Mesodermal cell (in vitro differentiated cells): Measurements from ENCODE around the gene MYO5A.

Experiments
- H3K27ac ChIP-seq: 2 replicates; pipeline ENCODE4 v1.7.0; 2013; ENCODE audit warnings: mild to moderate bottlenecking, low read depth, low read length, moderate library complexity; ENCODE audit not compliant: severe bottlenecking
- H3K36me3 ChIP-seq: 2 replicates; pipeline ENCODE4 v1.7.1; 2013; ENCODE audit warnings: mild to moderate bottlenecking, low read length, moderate library complexity; ENCODE audit not compliant: control insufficient read depth, insufficient read depth
- H3K4me1 ChIP-seq: one replicate; pipeline ENCODE4 v1.7.1; 2013; ENCODE audit warnings: mild to moderate bottlenecking, low read length; ENCODE audit not compliant: insufficient read depth, control insufficient read depth, poor library complexity, severe bottlenecking
- H3K4me3 ChIP-seq: 2 replicates; pipeline ENCODE4 v1.7.0; 2013; ENCODE audit warnings: low read length, control low read depth, mild to moderate bottlenecking; ENCODE audit not compliant: insufficient read depth, poor library complexity, severe bottlenecking; ENCODE audit errors: extremely low read depth
- H3K9me3 ChIP-seq: 2 replicates; pipeline ENCODE4 v1.7.1; 2013; ENCODE audit warnings: mild to moderate bottlenecking, low read length, moderate library complexity; ENCODE audit not compliant: control insufficient read depth
- WGBS, 2 experiments: methylation state at CpG; one replicate each; pipeline ENCODE4 v1.1.5; 2013; ENCODE audit warnings: missing lambda C conversion rate in 2 of 2; ENCODE audit not compliant: insufficient coverage in 2 of 2; 5-methylcytosine and 5-hydroxymethylcytosine counted together

The MYO5A gene

DNA sequence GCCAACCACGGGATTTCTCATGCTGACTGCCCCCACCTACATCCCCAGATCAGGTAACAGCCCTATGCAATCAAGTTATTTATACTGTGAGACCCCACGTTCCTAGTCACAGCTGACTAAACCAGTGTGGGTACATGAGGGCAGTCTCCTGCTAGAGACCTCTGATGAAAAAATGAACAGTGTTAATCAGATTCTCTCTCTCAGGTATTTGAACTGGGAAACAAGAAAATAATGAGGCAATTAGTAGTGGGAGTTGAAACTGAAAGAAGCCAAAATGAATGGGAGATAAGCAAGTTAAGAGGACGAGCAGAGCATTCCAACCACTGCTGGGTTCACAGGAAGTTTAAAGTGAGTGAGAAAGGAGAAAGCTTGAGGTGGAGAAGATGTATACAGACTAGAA lies 134.6 kb downstream of the MYO5A start:
- H3K4me3 ChIP-seq, result no peak overlapping the region
- H3K36me3 ChIP-seq, result no peaks in the 10 kb centered on the region
- 44 to 60% methylated on average over 2 to 3 of the region's 3 CpGs for WGBS, 2 experiments
- no peak overlapping the region for H3K27ac ChIP-seq
- H3K9me3 ChIP-seq, result no peaks in the 10 kb centered on the region
- H3K4me1 ChIP-seq, result peaks cover 3% of the 10 kb centered on the region

DNA sequence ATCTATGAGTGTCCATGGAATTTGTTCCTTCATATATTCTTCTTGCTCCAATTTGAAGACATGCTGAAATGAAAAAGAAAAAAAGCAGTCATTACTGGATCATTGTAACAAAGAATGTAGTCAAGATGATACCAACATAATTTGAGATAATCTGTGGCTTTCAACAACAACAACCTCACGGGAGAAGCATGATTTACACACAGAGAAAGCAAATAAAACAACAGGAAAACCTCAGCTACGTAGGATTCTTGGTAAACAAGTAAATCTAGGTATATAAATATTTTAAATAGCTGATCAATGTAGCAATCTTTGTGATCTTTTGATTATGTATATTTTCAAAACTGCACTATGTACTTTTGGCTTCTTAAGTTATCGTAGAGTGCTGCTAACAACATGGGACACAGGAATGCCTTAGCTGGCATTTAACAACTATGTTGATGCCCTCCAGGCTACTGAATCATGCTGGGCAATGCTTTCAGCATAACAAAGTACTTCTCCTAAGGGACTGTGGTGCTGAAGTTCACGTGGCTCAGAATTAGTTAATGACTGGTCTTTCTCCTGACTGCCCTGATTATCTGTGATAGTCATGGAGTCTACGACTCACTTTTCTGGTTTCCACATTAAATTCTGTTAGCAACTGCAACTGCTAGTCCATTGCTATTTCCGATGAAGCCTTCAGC lies 136.5 kb downstream of the MYO5A start:
- Histone ChIP-seq H3K9me3 (no peaks in the 10 kb centered on the region), H3K4me1 (peaks cover 3% of the 10 kb centered on the region), H3K4me3 (no peak overlapping the region), H3K36me3 (no peaks in the 10 kb centered on the region), H3K27ac (no peak overlapping the region)
- WGBS, 2 experiments, result 17 to 37% methylated on average over 3 to 4 of the region's 6 CpGs

DNA sequence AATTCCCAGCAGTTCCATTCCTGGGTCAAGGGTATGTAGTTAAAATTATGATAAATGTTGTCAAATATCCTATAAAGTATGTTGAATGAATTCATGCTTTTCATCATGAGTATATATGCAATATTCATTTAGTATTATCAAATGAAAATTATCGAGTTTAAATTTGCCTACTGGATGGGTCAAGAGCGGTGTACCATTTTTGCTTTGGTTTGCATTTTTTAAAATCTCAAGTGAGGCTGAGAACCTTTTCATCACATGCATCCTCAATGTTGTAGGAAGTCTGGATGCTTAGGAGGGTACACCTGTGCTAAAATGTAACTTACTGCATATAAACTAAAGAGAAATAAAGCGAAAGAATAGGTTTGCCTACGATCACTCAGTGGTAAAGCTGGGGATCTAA lies 137.6 kb downstream of the MYO5A start:
- no peak overlapping the region for H3K27ac ChIP-seq
- no peaks in the 10 kb centered on the region for H3K9me3 ChIP-seq
- no peaks in the 10 kb centered on the region for H3K36me3 ChIP-seq
- WGBS, 2 experiments, result 100% methylated on average over 2 of the region's 4 CpGs; no CpG with 5 or more reads in 1 of the 2 experiments
- peaks cover 3% of the 10 kb centered on the region for H3K4me1 ChIP-seq
- no peak overlapping the region for H3K4me3 ChIP-seq

DNA sequence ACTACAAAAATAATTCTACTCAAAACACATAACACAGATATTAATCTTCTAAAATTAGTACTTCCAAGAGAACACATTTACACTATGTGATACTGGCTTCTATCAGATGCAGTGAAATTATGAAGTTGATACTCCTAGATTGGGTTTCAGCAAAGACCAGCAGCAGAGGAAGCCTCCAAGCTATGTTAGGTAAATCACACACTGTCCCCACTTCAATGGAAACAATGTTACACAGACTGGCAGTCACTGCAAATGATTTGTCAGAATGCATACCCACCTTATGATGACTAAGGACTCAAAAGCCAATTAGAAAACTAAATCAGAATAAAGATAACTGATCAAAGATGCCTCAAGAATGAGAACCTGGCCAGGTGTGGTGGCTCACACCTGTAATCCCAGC lies 143.0 kb downstream of the MYO5A start:
- Histone ChIP-seq H3K27ac (no peak overlapping the region), H3K4me3 (no peak overlapping the region), H3K9me3 (no peaks in the 10 kb centered on the region), H3K4me1 (no peaks in the 10 kb centered on the region), H3K36me3 (peaks cover 5% of the 10 kb centered on the region)

DNA sequence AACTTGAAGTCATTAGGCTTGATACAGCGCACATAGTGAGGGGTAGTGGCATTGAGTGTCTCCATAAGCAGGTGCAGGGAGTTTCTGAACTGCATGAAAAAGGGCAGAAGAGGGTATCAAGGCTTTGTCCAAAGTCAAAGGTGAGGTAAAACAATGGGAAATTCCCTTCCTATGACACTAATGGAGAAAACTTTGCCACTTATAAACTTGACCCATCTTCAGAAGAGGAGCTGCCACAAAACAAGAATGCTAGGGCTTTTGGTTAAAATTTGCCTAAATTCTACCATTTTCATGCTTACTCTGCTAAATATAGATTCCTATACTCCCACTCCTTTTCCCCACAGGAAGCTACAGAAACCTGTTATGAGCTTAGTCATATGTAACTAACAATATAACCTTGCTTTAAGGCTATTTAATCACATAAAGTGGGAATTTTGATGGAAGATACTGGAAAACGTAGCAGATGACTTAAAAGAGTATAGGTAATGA lies 145.5 kb downstream of the MYO5A start:
- no peak overlapping the region for H3K4me3 ChIP-seq
- WGBS, 2 experiments, result 88 to 100% methylated on average over 1 to 2 of the region's 2 CpGs
- peaks cover 5% of the 10 kb centered on the region for H3K36me3 ChIP-seq
- H3K27ac ChIP-seq, result no peak overlapping the region
- H3K9me3 ChIP-seq, result no peaks in the 10 kb centered on the region
- no peaks in the 10 kb centered on the region for H3K4me1 ChIP-seq

DNA sequence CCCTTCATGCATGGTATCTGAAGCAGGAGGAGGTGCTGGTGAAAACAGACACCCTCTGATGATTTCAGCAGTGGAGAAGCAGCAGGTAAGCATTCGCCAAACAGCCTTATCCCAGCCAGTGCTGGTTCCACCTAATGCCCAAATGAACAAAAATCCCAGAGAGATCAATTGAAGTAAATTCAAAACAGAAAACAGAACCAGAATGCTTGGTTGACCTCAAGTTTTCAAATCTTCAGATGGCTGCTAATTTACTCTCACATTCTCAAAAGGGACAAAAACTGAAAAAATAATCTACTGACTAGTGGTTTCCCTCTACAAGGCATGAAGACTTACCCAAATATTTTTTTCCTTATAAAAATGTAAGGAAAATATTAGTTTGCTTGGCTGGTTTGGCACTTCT lies 146.0 kb downstream of the MYO5A start:
- H3K4me3 ChIP-seq, result no peak overlapping the region
- H3K9me3 ChIP-seq, result no peaks in the 10 kb centered on the region
- no peaks in the 10 kb centered on the region for H3K4me1 ChIP-seq
- WGBS, 2 experiments, result no CpG with 5 or more reads among the region's 1 CpG
- no peak overlapping the region for H3K27ac ChIP-seq
- peaks cover 5% of the 10 kb centered on the region for H3K36me3 ChIP-seq

DNA sequence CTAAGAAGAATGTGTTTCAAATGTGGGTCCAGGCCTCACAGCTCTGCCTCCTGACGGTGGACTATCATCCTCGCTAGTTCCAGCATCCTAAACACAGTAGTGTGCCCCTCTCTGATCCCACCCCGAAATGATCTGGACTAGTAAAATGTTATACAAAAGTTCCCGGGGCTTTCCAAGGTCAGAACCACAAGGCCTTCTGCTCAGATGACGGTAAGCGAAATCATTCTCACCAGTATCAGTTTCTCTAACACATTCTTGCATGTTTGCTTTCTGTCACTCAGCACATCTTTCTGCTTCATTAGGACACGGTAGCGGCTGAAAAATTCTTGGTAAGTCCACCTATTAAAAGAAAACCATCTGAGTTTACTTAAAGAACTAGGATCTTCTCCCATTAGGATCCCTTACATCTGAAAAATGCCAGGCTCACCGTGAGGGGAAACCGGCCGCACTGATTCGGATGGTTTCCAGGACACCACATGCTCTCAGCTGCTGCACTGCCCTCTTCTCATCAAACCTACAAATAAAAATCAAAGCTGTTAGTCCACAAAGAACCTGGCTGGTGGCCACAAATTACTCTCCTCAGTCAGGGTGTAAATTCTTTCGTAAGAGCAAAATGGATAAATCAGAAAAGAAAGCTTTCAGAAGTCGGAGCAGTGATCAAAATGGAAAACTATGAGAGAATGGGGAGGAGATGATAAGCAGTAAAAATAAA lies 149.1 kb downstream of the MYO5A start:
- 97% methylated on average over 10 to 13 of the region's 14 CpGs for WGBS, 2 experiments

DNA sequence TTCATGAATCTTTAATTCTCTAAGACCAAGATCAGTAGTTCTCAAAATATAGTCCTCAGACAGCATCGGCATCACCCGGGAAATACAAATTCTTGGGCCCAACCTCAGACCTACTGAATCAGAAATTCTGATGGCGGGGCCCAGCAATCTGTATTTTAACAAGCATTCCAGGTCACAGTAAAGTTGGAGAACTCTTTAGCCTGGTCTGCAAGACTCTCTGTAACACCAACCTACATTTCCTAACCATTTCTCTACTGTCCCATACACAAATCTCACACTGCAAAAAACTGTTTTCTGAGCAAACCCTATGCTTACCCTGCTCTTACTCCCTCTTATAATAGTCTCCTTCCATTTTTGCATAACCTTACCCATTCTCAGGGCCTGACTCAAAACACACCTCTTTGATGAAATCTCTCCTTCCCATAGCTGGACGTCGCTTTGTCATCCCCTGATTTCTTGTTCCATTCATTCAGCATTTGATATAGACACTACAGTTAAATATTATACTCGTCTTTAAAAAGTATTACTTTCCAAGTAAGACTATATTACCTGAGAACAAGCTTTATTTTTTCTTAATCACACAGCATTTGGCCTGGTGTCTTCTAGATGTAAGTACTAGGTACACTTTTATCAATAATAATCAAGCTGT lies 149.8 kb downstream of the MYO5A start:
- 93% methylated on average over 5 of the region's 6 CpGs for WGBS, 2 experiments
- Histone ChIP-seq H3K27ac (no peak overlapping the region), H3K4me3 (no peak overlapping the region), H3K4me1 (no peaks in the 10 kb centered on the region), H3K9me3 (no peaks in the 10 kb centered on the region), H3K36me3 (peaks cover 15% of the 10 kb centered on the region)

More for the DNA sequence above, 149.1 kb downstream of the MYO5A start:
- Histone ChIP-seq H3K27ac (no peak overlapping the region), H3K36me3 (peaks cover 12% of the 10 kb centered on the region), H3K4me3 (no peak overlapping the region), H3K4me1 (no peaks in the 10 kb centered on the region), H3K9me3 (no peaks in the 10 kb centered on the region)

DNA sequence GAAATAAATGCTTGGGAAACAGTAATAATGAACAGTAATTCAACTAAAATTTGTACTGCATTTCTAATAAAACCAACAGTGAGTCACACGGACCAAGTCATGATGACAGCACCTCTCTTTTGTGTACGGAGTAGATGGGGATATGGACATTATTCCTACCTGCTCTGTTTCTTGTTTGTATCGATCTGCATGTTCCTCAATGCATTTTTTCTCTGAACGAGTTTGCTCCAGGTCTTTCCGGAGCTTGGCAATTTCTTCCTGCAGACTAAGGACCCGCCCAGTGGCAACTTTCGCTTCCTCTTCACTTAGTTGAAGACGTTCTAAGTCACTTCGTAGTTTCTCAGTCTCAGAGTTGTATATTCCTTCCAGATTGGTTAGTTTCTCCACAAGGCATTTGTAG lies 158.7 kb downstream of the MYO5A start:
- Histone ChIP-seq H3K4me1 (no peaks in the 10 kb centered on the region), H3K4me3 (no peak overlapping the region), H3K9me3 (no peaks in the 10 kb centered on the region), H3K36me3 (peaks cover 7% of the 10 kb centered on the region), H3K27ac (no peak overlapping the region)
- WGBS, 2 experiments, result 91 to 93% methylated on average over 8 to 9 of the region's 9 CpGs

DNA sequence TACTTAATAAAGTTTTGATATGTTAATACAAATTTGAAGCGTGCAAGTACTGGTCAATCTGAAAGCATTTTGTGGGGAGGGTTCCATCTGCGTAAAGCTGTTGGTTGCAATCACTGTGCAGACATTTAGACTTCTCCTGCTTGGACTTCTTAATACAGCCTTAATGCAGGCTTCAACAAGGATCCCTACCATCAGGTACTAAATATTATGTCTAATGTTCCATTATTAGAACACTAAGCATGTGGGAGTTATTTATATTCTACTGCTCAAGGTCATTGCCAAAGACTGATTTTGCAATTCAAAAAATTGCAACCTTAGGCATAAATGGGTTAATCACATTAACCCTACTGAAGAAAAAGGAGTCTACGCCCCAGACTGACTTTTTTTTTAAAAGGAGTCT lies 159.2 kb downstream of the MYO5A start:
- Histone ChIP-seq H3K36me3 (peaks cover 3% of the 10 kb centered on the region), H3K27ac (no peak overlapping the region), H3K4me3 (no peak overlapping the region), H3K9me3 (no peaks in the 10 kb centered on the region), H3K4me1 (no peaks in the 10 kb centered on the region)
- no CpG with 5 or more reads among the region's 3 CpGs for WGBS, 2 experiments

DNA sequence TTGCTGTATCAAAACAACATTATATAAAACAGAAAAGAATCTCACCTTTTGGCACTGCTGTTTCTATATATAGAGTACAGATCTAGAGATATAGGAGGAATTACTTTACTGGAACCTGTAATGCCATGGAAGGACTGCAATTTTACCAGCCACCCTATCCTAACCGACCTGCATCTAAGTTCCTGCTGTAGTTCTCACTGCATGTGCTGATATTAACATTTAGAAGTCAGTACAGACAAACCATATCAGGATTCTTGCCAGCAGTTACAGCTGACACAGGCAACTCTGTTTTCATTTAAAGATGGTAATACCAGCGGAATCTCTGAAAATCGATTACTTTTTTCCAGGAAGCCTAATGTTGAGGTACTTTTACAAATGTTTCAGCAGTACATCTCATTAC lies 159.7 kb downstream of the MYO5A start:
- Histone ChIP-seq H3K4me3 (no peak overlapping the region), H3K27ac (no peak overlapping the region), H3K36me3 (no peaks in the 10 kb centered on the region), H3K9me3 (no peaks in the 10 kb centered on the region), H3K4me1 (no peaks in the 10 kb centered on the region)
- 96% methylated on average over 3 of the region's 3 CpGs; no CpG with 5 or more reads in 1 of the 2 experiments for WGBS, 2 experiments
